Measurements from ENCODE around the gene RBMS1. TPM values are rescaled to one million over a fixed set of nuclear protein-coding genes. Genes with fewer than 3 reads are reported as not detected.

The RBMS1 gene
- total RNA-seq, 1 donor, result 111 TPM

GRCh38 chr2:160281213-160281612, 212.4 kb downstream of the RBMS1 start:
- no peak for DNase-seq (ENCODE audit: insufficient read length, low spot score, missing footprints)
- H2AFZ ChIP-seq (ENCODE audit: low read length), result no peak overlapping the region
- no peaks in the 10 kb centered on the region for H3K27me3 ChIP-seq (ENCODE audit: insufficient read depth, low read length)
- no peaks in the 10 kb centered on the region for H4K20me1 ChIP-seq (ENCODE audit: insufficient read depth, low read length)
- no peaks in the 10 kb centered on the region for H3K9me3 ChIP-seq (ENCODE audit: low read depth, low read length)
- H3K4me2 ChIP-seq (ENCODE audit: insufficient read depth, low read length), result no peak overlapping the region
- H3K36me3 ChIP-seq (ENCODE audit: insufficient read depth, low read length), result peaks cover 67% of the 10 kb centered on the region
- no peak overlapping the region for H3K27ac ChIP-seq (ENCODE audit: low read depth, low read length)
- no peaks in the 10 kb centered on the region for H3K79me2 ChIP-seq (ENCODE audit: insufficient read depth, low read length)
- peaks cover 19% of the 10 kb centered on the region for H3K4me1 ChIP-seq (ENCODE audit: insufficient read depth, low read length)
- no peak overlapping the region for H3K4me3 ChIP-seq (ENCODE audit: insufficient read depth, low read length)
- TF ChIP-seq, protein P1, sequence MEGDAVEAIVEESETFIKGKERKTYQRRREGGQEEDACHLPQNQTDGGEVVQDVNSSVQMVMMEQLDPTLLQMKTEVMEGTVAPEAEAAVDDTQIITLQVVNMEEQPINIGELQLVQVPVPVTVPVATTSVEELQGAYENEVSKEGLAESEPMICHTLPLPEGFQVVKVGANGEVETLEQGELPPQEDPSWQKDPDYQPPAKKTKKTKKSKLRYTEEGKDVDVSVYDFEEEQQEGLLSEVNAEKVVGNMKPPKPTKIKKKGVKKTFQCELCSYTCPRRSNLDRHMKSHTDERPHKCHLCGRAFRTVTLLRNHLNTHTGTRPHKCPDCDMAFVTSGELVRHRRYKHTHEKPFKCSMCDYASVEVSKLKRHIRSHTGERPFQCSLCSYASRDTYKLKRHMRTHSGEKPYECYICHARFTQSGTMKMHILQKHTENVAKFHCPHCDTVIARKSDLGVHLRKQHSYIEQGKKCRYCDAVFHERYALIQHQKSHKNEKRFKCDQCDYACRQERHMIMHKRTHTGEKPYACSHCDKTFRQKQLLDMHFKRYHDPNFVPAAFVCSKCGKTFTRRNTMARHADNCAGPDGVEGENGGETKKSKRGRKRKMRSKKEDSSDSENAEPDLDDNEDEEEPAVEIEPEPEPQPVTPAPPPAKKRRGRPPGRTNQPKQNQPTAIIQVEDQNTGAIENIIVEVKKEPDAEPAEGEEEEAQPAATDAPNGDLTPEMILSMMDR (IDR thresholded peaks at IDR 0.05; ENCODE audit: extremely low read depth, low read depth, low read length), result no peak

- peaks cover 71% of the 10 kb centered on the region for H3K36me3 ChIP-seq (ENCODE audit: insufficient read depth, low read length)
- H3K27ac ChIP-seq (ENCODE audit: low read depth, low read length), result peak overlapping the region; percentile 41
- no peaks in the 10 kb centered on the region for H3K27me3 ChIP-seq (ENCODE audit: insufficient read depth, low read length)
- no peaks in the 10 kb centered on the region for H3K9me3 ChIP-seq (ENCODE audit: low read depth, low read length)
- DNase-seq (ENCODE audit: insufficient read length, low spot score, missing footprints), result no peak
- H2AFZ ChIP-seq (ENCODE audit: low read length), result no peak overlapping the region
- TF ChIP-seq, protein P1 (IDR thresholded peaks at IDR 0.05; ENCODE audit: extremely low read depth, low read depth, low read length), result no peak
- peaks cover 19% of the 10 kb centered on the region for H3K4me1 ChIP-seq (ENCODE audit: insufficient read depth, low read length)
- H3K79me2 ChIP-seq (ENCODE audit: insufficient read depth, low read length), result no peaks in the 10 kb centered on the region
- H3K4me3 ChIP-seq (ENCODE audit: insufficient read depth, low read length), result no peak overlapping the region
- no peaks in the 10 kb centered on the region for H4K20me1 ChIP-seq (ENCODE audit: insufficient read depth, low read length)
- no peak overlapping the region for H3K4me2 ChIP-seq (ENCODE audit: insufficient read depth, low read length)
Observed at GRCh38 chr2:160279813-160280465, 213.7 kb downstream of the RBMS1 start.

DNA sequence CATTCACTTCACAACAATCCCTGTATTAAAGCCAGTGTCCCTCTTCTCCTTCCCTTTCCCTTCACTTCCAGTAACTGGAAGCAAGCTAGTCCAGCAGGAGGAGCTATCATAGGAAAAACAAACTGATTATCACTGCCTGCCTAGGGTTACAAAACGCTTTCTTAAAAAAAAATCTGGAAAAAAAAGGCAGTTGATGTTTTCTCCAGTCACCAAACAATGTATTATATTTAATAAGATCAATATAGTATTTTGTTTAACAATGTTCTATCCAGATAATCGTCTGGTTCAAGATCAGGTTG, 214.8 kb downstream of the RBMS1 start:
- Histone ChIP-seq H3K4me1 (ENCODE audit: insufficient read depth, low read length) (peaks cover 19% of the 10 kb centered on the region), H3K9me3 (ENCODE audit: low read depth, low read length) (no peaks in the 10 kb centered on the region), H3K79me2 (ENCODE audit: insufficient read depth, low read length) (no peaks in the 10 kb centered on the region), H4K20me1 (ENCODE audit: insufficient read depth, low read length) (no peaks in the 10 kb centered on the region), H3K4me2 (ENCODE audit: insufficient read depth, low read length) (no peak overlapping the region), H3K27me3 (ENCODE audit: insufficient read depth, low read length) (no peaks in the 10 kb centered on the region), H3K27ac (ENCODE audit: low read depth, low read length) (peak overlapping the region; percentile 41), H2AFZ (ENCODE audit: low read length) (no peak overlapping the region), H3K4me3 (ENCODE audit: insufficient read depth, low read length) (no peak overlapping the region), H3K36me3 (ENCODE audit: insufficient read depth, low read length) (peaks cover 64% of the 10 kb centered on the region)
- DNase-seq (ENCODE audit: insufficient read length, low spot score, missing footprints), result no peak
- TF ChIP-seq, protein P1 (IDR thresholded peaks at IDR 0.05; ENCODE audit: extremely low read depth, low read depth, low read length), result peak; percentile 70

DNA sequence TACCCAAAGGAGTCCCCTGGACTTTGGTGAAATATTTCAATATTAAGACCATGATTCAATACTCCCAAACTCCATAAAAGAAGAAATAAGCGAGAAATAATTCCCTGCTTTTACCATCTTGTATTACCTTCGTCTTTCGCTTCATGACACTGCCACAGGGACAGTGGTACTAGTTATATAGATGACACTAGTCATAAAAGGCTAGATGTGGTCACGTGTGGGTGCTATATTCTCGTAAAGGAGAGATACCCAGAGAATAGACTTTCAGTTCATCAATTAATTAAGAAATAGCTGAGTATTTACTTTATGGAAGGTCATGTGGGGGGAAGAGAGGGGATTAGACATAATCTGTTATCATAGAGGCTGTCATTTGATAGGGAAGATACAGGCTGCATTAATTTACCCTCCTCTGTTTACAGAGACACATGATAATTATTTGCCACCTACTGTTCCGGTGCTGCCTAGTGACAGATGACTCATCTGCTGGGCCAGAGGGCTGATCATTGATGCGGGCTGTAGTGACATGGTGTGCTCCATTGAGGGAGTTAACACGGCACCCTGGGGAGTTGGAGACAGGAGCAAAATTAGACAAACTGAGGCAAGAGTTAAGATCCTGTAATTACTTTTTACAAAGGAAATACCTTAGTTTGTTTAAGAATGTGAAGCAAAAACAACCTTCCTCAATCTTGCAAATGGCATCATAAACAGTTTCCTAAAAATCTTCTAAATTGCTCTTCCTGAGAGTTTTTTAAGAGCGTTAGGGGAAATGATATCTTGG, 215.3 kb downstream of the RBMS1 start:
- H2AFZ ChIP-seq (ENCODE audit: low read length), result no peak overlapping the region
- H3K36me3 ChIP-seq (ENCODE audit: insufficient read depth, low read length), result peaks cover 58% of the 10 kb centered on the region
- peak overlapping the region; percentile 41 for H3K27ac ChIP-seq (ENCODE audit: low read depth, low read length)

More for the DNA sequence above, 215.3 kb downstream of the RBMS1 start:
- H3K79me2 ChIP-seq (ENCODE audit: insufficient read depth, low read length), result no peaks in the 10 kb centered on the region
- H3K4me1 ChIP-seq (ENCODE audit: insufficient read depth, low read length), result peaks cover 19% of the 10 kb centered on the region
- no peak for DNase-seq (ENCODE audit: insufficient read length, low spot score, missing footprints)
- H3K9me3 ChIP-seq (ENCODE audit: low read depth, low read length), result no peaks in the 10 kb centered on the region
- no peaks in the 10 kb centered on the region for H3K27me3 ChIP-seq (ENCODE audit: insufficient read depth, low read length)
- no peak overlapping the region for H3K4me3 ChIP-seq (ENCODE audit: insufficient read depth, low read length)
- no peaks in the 10 kb centered on the region for H4K20me1 ChIP-seq (ENCODE audit: insufficient read depth, low read length)
- TF ChIP-seq, protein P1 (IDR thresholded peaks at IDR 0.05; ENCODE audit: extremely low read depth, low read depth, low read length), result no peak
- no peak overlapping the region for H3K4me2 ChIP-seq (ENCODE audit: insufficient read depth, low read length)
